ENCODE data around the gene DCTN2. TPM values are rescaled to one million over a fixed set of nuclear protein-coding genes. Genes with fewer than 3 reads are reported as not detected.

The DCTN2 gene
- total RNA-seq, 1 donor from 2014 or later: 116 TPM

- TF ChIP-seq, protein P1, sequence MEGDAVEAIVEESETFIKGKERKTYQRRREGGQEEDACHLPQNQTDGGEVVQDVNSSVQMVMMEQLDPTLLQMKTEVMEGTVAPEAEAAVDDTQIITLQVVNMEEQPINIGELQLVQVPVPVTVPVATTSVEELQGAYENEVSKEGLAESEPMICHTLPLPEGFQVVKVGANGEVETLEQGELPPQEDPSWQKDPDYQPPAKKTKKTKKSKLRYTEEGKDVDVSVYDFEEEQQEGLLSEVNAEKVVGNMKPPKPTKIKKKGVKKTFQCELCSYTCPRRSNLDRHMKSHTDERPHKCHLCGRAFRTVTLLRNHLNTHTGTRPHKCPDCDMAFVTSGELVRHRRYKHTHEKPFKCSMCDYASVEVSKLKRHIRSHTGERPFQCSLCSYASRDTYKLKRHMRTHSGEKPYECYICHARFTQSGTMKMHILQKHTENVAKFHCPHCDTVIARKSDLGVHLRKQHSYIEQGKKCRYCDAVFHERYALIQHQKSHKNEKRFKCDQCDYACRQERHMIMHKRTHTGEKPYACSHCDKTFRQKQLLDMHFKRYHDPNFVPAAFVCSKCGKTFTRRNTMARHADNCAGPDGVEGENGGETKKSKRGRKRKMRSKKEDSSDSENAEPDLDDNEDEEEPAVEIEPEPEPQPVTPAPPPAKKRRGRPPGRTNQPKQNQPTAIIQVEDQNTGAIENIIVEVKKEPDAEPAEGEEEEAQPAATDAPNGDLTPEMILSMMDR (IDR thresholded peaks at IDR 0.05): no peak
- peaks cover 8 to 10% of the 10 kb centered on the region in 2 donors for H3K4me1 ChIP-seq
- H3K36me3 ChIP-seq: peaks cover 21 to 23% of the 10 kb centered on the region in 2 donors
- intact Hi-C loops (cut with DNase I): no loop called here
- no peak for DNase-seq (ENCODE audit: low spot score in 2 of 2)
- H3K27ac ChIP-seq: peak overlapping the region; percentile 63 to 84
- H3K4me3 ChIP-seq: peak overlapping the region; percentile 75
- no peaks in the 10 kb centered on the region for H3K9me3 ChIP-seq
- no peaks in the 10 kb centered on the region for H3K27me3 ChIP-seq
Measured at GRCh38 chr12:57487055-57487596, 59.9 kb downstream of the DCTN2 start.

GRCh38 chr12:57485695-57486094, 61.3 kb downstream of the DCTN2 start:
- H3K36me3 ChIP-seq: peaks cover 8 to 10% of the 10 kb centered on the region in 2 donors
- H3K9me3 ChIP-seq: no peaks in the 10 kb centered on the region
- peaks cover 8 to 10% of the 10 kb centered on the region in 2 donors for H3K4me1 ChIP-seq
- no peaks in the 10 kb centered on the region for H3K27me3 ChIP-seq
- intact Hi-C loops (cut with DNase I): no loop called here
- no peak for DNase-seq (ENCODE audit: low spot score in 2 of 2)
- TF ChIP-seq, protein P1 (IDR thresholded peaks at IDR 0.05): no peak
- no peak overlapping the region for H3K4me3 ChIP-seq
- no peak overlapping the region for H3K27ac ChIP-seq

DNA sequence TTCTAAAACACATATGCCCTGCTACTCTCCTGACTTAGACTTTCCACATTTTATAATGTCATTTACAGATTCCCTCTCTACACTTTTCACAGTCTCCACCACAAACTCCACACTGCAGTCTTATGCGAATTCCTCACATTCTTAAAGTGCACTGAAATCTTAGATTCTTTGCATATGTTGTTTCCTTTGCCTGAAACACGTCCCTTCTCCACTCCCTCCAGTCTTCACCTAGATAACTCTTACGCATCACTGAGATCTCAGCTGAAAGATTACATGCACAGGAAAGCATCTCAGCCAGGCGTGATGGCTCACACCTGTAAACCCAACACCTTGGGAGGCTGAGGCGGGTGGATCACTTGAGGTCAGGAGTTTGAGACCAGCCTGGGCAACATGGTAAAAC, 63.5 kb downstream of the DCTN2 start:
- H3K27me3 ChIP-seq: no peaks in the 10 kb centered on the region
- peaks cover 0 to 3% of the 10 kb centered on the region in 2 donors for H3K4me1 ChIP-seq
- TF ChIP-seq, protein P1 (IDR thresholded peaks at IDR 0.05): no peak
- no peaks in the 10 kb centered on the region for H3K9me3 ChIP-seq
- DNase-seq (ENCODE audit: low spot score in 2 of 2): no peak
- H3K36me3 ChIP-seq: no peaks in the 10 kb centered on the region
- no peak overlapping the region for H3K27ac ChIP-seq
- intact Hi-C loops (cut with DNase I): no loop called here
- H3K4me3 ChIP-seq: no peak overlapping the region

- no peaks in the 10 kb centered on the region for H3K27me3 ChIP-seq
- no peak overlapping the region for H3K4me3 ChIP-seq
- H3K36me3 ChIP-seq: no peaks in the 10 kb centered on the region
- H3K9me3 ChIP-seq: no peaks in the 10 kb centered on the region
- intact Hi-C loops (cut with DNase I): no loop called here
- H3K4me1 ChIP-seq: no peaks in the 10 kb centered on the region
- TF ChIP-seq, protein P1 (IDR thresholded peaks at IDR 0.05): no peak
- no peak for DNase-seq (ENCODE audit: low spot score in 2 of 2)
- H3K27ac ChIP-seq: no peak overlapping the region
Measured at GRCh38 chr12:57481671-57482070, 65.3 kb downstream of the DCTN2 start.

Other genes starting within 250 kb of the DCTN2 start
- gene R3HDM2, start 116.1 kb downstream of the DCTN2 start, total RNA-seq: 49.5 TPM
- gene INHBC, start 112.4 kb downstream of the DCTN2 start, total RNA-seq: not detected
- not detected for gene INHBE, start 91.9 kb downstream of the DCTN2 start, total RNA-seq
- 2.8 TPM for gene GLI1, start 87.4 kb downstream of the DCTN2 start, total RNA-seq
- 21.6 TPM for gene ARHGAP9, start 67.3 kb downstream of the DCTN2 start, total RNA-seq
- 78.0 TPM for gene MARS1, start 59.1 kb downstream of the DCTN2 start, total RNA-seq
- 0.64 TPM for gene DDIT3, start 26.7 kb downstream of the DCTN2 start, total RNA-seq
- gene MBD6, start 24.4 kb downstream of the DCTN2 start, total RNA-seq: 48.5 TPM
- gene KIF5A, start 2.9 kb upstream of the DCTN2 start, total RNA-seq: not detected
- gene PIP4K2C, start 44.0 kb upstream of the DCTN2 start, total RNA-seq: 153 TPM
- 33.5 TPM for gene DTX3, start 57.6 kb upstream of the DCTN2 start, total RNA-seq
- 47.8 TPM for gene ARHGEF25, start 64.2 kb upstream of the DCTN2 start, total RNA-seq
- gene B4GALNT1, start 86.0 kb upstream of the DCTN2 start, total RNA-seq: 16.6 TPM
- gene OS9, start 146.9 kb upstream of the DCTN2 start, total RNA-seq: 233 TPM
- gene AGAP2, start 191.6 kb upstream of the DCTN2 start, total RNA-seq: 11.5 TPM
- gene TSPAN31, start 197.8 kb upstream of the DCTN2 start, total RNA-seq: 42.3 TPM
- 82.6 TPM for gene CDK4, start 205.1 kb upstream of the DCTN2 start, total RNA-seq
- 8.4 TPM for gene MARCHF9, start 207.9 kb upstream of the DCTN2 start, total RNA-seq
- gene CYP27B1, start 219.9 kb upstream of the DCTN2 start, total RNA-seq: not detected
- 29.8 TPM for gene METTL1, start 224.9 kb upstream of the DCTN2 start, total RNA-seq
- gene EEF1AKMT3, start 225.4 kb upstream of the DCTN2 start, total RNA-seq: 2.1 TPM
- 46.8 TPM for gene TSFM, start 235.6 kb upstream of the DCTN2 start, total RNA-seq